GM12878 (cell line): Measurements from ENCODE around the gene SRP68. TPM values are rescaled to one million over a fixed set of nuclear protein-coding genes. Genes with fewer than 3 reads are reported as not detected.

Experiments
- ATAC-seq: fragments of 200-7000 bp; cut with Tn5 transposase; 3 replicates; pipeline ENCODE4 v1.9.1; 2020; ENCODE audit warnings: mild to moderate bottlenecking, moderate library complexity
- BruUV-seq: library from RNA; stranded (reverse); fragments of 400-500 nt; replicated peaks from 2 replicates; lab custom pipeline; 2021; lab: Mats Ljungman, UMichigan
- CTCF ChIA-PET: fragments of 300-600 bp; sonication (Branson Sonifier 250); formaldehyde crosslinking; extraction: SDS; loops from one replicate; lab custom pipeline; 2021; ENCODE audit warnings: inconsistent platforms; lab: Yijun Ruan, JAX
- POLR2A ChIA-PET: fragments of 350-600 bp; formaldehyde crosslinking; extraction: SDS; loops from one replicate; lab custom pipeline; 2021; ENCODE audit warnings: inconsistent platforms; lab: Charles Lee
- RAD21 ChIA-PET: fragments of 300-600 bp; sonication (Branson Sonifier 250); formaldehyde crosslinking; loops from one replicate; lab custom pipeline; 2023; ENCODE audit warnings: antibody characterized with exemption; ENCODE audit not compliant: unreplicated experiment; lab: Charles Lee
- SMC1A ChIA-PET: fragments of 300-600 bp; sonication (Branson Sonifier 250); formaldehyde crosslinking; loops from one replicate; lab custom pipeline; 2023; ENCODE audit not compliant: unreplicated experiment, uncharacterized antibody; lab: Charles Lee
- DNase-seq: peaks from one replicate; pipeline ENCODE4 v3.0.0-alpha.2; 2011; ENCODE audit warnings: low read depth, low spot score
- FAIRE-seq: peaks from 3 replicates; lab custom pipeline; 2011; peaks lifted over from hg19 to GRCh38; lab: Jason Lieb, UNC
- H2AFZ ChIP-seq: 2 replicates; pipeline ENCODE4 v1.6.0; 2011; ENCODE audit warnings: low read depth, low read length, control low read depth; ENCODE audit not compliant: control insufficient read depth
- H3K27ac ChIP-seq: 2 replicates; pipeline ENCODE4 v1.5.1; 2011; ENCODE audit warnings: control low read depth; ENCODE audit not compliant: control insufficient read depth, insufficient read depth
- H3K27me3 ChIP-seq, 2 experiments: replicated peaks in 1 of 2; 2 replicates each; pipeline versions ENCODE4 v1.6.0 to v1.6.1; 2011; ENCODE audit warnings: low read length in 1 of 2; ENCODE audit not compliant: control insufficient read depth in 2 of 2, insufficient read depth in 2 of 2
- H3K36me3 ChIP-seq, 2 experiments: 2 replicates each; pipeline ENCODE4 v1.5.1; 2011; ENCODE audit warnings: low read length in 1 of 2; ENCODE audit not compliant: control insufficient read depth in 2 of 2, insufficient read depth in 2 of 2
- H3K4me1 ChIP-seq: 2 replicates; pipeline ENCODE4 v1.6.1; 2011; ENCODE audit warnings: mild to moderate bottlenecking, low read length, moderate library complexity, mixed read lengths; ENCODE audit not compliant: control insufficient read depth, insufficient read depth
- H3K4me2 ChIP-seq: 2 replicates; pipeline ENCODE4 v1.6.0; 2011; ENCODE audit warnings: control low read depth; ENCODE audit not compliant: control insufficient read depth, insufficient read depth
- H3K4me3 ChIP-seq: fragments of 200-600 bp; sonication (generic); 2 replicates; pipeline ENCODE4 v1.5.1; 2016
- H3K79me2 ChIP-seq: 2 replicates; pipeline ENCODE4 v1.6.0; 2011; ENCODE audit warnings: low read length; ENCODE audit not compliant: control insufficient read depth, insufficient read depth
- H3K9ac ChIP-seq: 2 replicates; pipeline ENCODE4 v1.8.0; 2011; ENCODE audit warnings: low read length, control low read depth, mixed read lengths; ENCODE audit not compliant: control insufficient read depth, insufficient read depth
- H3K9me3 ChIP-seq: replicated peaks from 3 replicates; pipeline ENCODE4 v1.5.1; 2011; ENCODE audit warnings: mild to moderate bottlenecking, low read length; ENCODE audit not compliant: control insufficient read depth, insufficient read depth
- H4K20me1 ChIP-seq: 2 replicates; pipeline ENCODE4 v1.6.0; 2011; ENCODE audit not compliant: control insufficient read depth, insufficient read depth
- BHLHE40 ChIP-seq, 2 experiments: fragments of 450-650 bp in 1 of 2; IDR thresholded peaks; 2 replicates each; pipeline ENCODE4 v1.6.1; 2011 to 2017; ENCODE audit warnings: low read depth in 2 of 2, borderline replicate concordance in 1 of 2, improper control_type of control experiment in 1 of 2, low read length in 1 of 2, mild to moderate bottlenecking in 1 of 2
- CEBPB ChIP-seq, 2 experiments: fragments of 150-350 bp in 1 of 2; IDR thresholded peaks; 2 replicates each; pipeline ENCODE4 v1.6.1; 2012 to 2014; ENCODE audit warnings: low read depth in 2 of 2, low read length in 2 of 2, borderline replicate concordance in 1 of 2, inconsistent platforms in 1 of 2
- IKZF1 ChIP-seq: fragments of 450-650 bp; conservative IDR thresholded peaks from 2 replicates; pipeline ENCODE4 v1.6.1; 2017; ENCODE audit warnings: antibody characterized with exemption, mild to moderate bottlenecking
- KDM1A ChIP-seq: fragments of 200-600 bp; sonication (generic); IDR thresholded peaks from 2 replicates; pipeline ENCODE4 v1.6.1; 2016; ENCODE audit warnings: borderline replicate concordance
- MYC ChIP-seq: IDR thresholded peaks from 2 replicates; pipeline ENCODE4 v1.6.1; 2011; ENCODE audit warnings: mild to moderate bottlenecking, low read length, moderate library complexity, inconsistent platforms; ENCODE audit not compliant: insufficient read depth, insufficient replicate concordance, insufficient read length, severe bottlenecking
- NFYB ChIP-seq: IDR thresholded peaks from 2 replicates; pipeline ENCODE4 v1.6.1; 2011; ENCODE audit warnings: low read depth, mild to moderate bottlenecking, low read length, improper control_type of control experiment, moderate library complexity; ENCODE audit not compliant: insufficient read depth
- NR2F1 ChIP-seq: fragments of 450-650 bp; conservative IDR thresholded peaks from 2 replicates; pipeline ENCODE4 v1.6.1; 2017; ENCODE audit warnings: mild to moderate bottlenecking
- RAD21 ChIP-seq: IDR thresholded peaks from 2 replicates; pipeline ENCODE4 v1.6.1; 2011; ENCODE audit warnings: mild to moderate bottlenecking, low read depth, low read length, moderate library complexity; ENCODE audit not compliant: insufficient read depth
- RB1 ChIP-seq: fragments of 450-650 bp; formaldehyde crosslinking; IDR thresholded peaks from 2 replicates; pipeline ENCODE4 v1.6.1; 2017; ENCODE audit warnings: mild to moderate bottlenecking, borderline replicate concordance
- RUNX3 ChIP-seq: IDR thresholded peaks from 2 replicates; pipeline ENCODE4 v1.6.1; 2012; ENCODE audit warnings: low read length, inconsistent platforms
- SIX5 ChIP-seq: IDR thresholded peaks from 2 replicates; pipeline ENCODE4 v1.6.1; 2011; ENCODE audit warnings: mild to moderate bottlenecking, low read depth, low read length, moderate library complexity; ENCODE audit not compliant: severe bottlenecking
- SPI1 ChIP-seq: IDR thresholded peaks from 2 replicates; pipeline ENCODE4 v1.6.1; 2011; ENCODE audit warnings: low read depth, mild to moderate bottlenecking, low read length, moderate library complexity, borderline replicate concordance; ENCODE audit not compliant: insufficient read depth
- STAT1 ChIP-seq: fragments of 450-650 bp; conservative IDR thresholded peaks from 2 replicates; pipeline ENCODE4 v1.6.1; 2014; ENCODE audit warnings: antibody characterized with exemption, mild to moderate bottlenecking
- YBX1 ChIP-seq: fragments of 450-650 bp; IDR thresholded peaks from 2 replicates; pipeline ENCODE4 v1.6.1; 2016; ENCODE audit warnings: antibody characterized with exemption
- WGBS: methylation state at CpG from one replicate; pipeline ENCODE4 v1.1.6; 2016; ENCODE audit warnings: low lambda C conversion rate; ENCODE audit not compliant: insufficient replicate concordance, insufficient coverage; ENCODE audit errors: missing lambda C conversion rate; 5-methylcytosine and 5-hydroxymethylcytosine counted together
- in situ Hi-C: fragments of 300-500 bp; cut with MboI; formaldehyde crosslinking; loops from 9 replicates; pipeline ENCODE4 v1.14.3; 2018; ENCODE audit warnings: mixed read lengths
- intact Hi-C: fragments of 100-400 bp; cut with micrococcal nuclease; formaldehyde crosslinking; loops from one replicate; pipeline ENCODE4 v1.14.2; 2022; ENCODE audit not compliant: unreplicated experiment
- polyA plus RNA-seq, 11 experiments: library from polyadenylated mRNA; depleted of rRNA in 4 of 11; unstranded in 6 of 11; stranded (reverse) in 5 of 11; fragments of >200 nt; fragmentation: Nextera tagmentation in 4 of 11; fragmentation: Illumina TruSeq in 1 of 11; extraction: Ambion mirVana in 4 of 11; extraction: Trizol in 1 of 11; gene quantifications; 1 replicate in 1 of 11; 2 replicates in 10 of 11; pipeline versions ENCODE4 v1.2.1 to v1.2.3, GENCODE V29; 2011 to 2016; ENCODE audit warnings: inconsistent platforms in 2 of 11, missing spikeins in 2 of 11, low read depth in 1 of 11
- total RNA-seq, 4 experiments: library from RNA; depleted of rRNA in 3 of 4; stranded (reverse); fragments of >200 nt in 3 of 4; fragmentation: Illumina TruSeq in 1 of 4; extraction: Trizol in 1 of 4; gene quantifications; 2 replicates each; pipeline versions ENCODE4 v1.2.1 to v1.2.3, GENCODE V29; 2013 to 2021

Gene SRP68
- total and polyA plus RNA-seq, 10 of the 15 experiments (the other 5 are each of a cell fraction or from before 2014, with no cell fraction given) = 24.7 to 89.7 (median 62.7) TPM

- Histone ChIP-seq H3K9ac (no peak overlapping the region), H3K4me1 (peaks cover 3% of the 10 kb centered on the region; the same call in 1 of the 2 replicates), H4K20me1 (no peaks in the 10 kb centered on the region), H3K4me3 (no peak overlapping the region), H3K4me2 (no peak overlapping the region), H3K27me3 (no peaks in the 10 kb centered on the region), H3K9me3 (no peaks in the 10 kb centered on the region), H3K27ac (no peak overlapping the region), H3K79me2 (peaks cover 4% of the 10 kb centered on the region), H2AFZ (no peak overlapping the region), H3K36me3 (peaks cover 9 to 28% of the 10 kb centered on the region in 2 experiments)
- 98% methylated on average over 4 of the region's 4 CpGs for WGBS
- no peak for TF ChIP-seq RAD21
- TF ChIP-seq YBX1 = no peak
- no peak for TF ChIP-seq IKZF1
- no peak for TF ChIP-seq SIX5
- TF ChIP-seq NR2F1 = no peak
- no peak for TF ChIP-seq SPI1
- no peak for TF ChIP-seq MYC
- no peak for TF ChIP-seq RUNX3
- TF ChIP-seq CEBPB (IDR thresholded peaks at IDR 0.05; ENCODE audit: borderline replicate concordance in 1 of 2, low read depth in 2 of 2, low read length in 2 of 2) = no peak
- TF ChIP-seq KDM1A = no peak
- no peak for TF ChIP-seq BHLHE40 (IDR thresholded peaks at IDR 0.05; ENCODE audit: borderline replicate concordance in 1 of 2, low read depth in 2 of 2, low read length in 1 of 2)
- no peak for TF ChIP-seq NFYB
- no peak for TF ChIP-seq STAT1
- no peak for TF ChIP-seq RB1
- CTCF ChIA-PET = interaction anchor here (0.6 to 1.5 kb wide), 3 partner anchors 13 to 393 kb away, joined by 3 to 5 read pairs (median 3); no protein-coding TSS in a partner anchor
- FAIRE-seq (no peak), ATAC-seq (no peak), DNase-seq (no peak)
- RAD21 ChIA-PET = no interaction called here
- in situ Hi-C loops = no loop called here
- SMC1A ChIA-PET = no interaction called here
- intact Hi-C loops = no loop called here
- no TSS peak for BruUV-seq
- POLR2A ChIA-PET = interaction anchor here (0.5 kb wide), 1 partner anchor 68 kb away, joined by 4 read pairs; no protein-coding TSS in a partner anchor
Observed at GRCh38 chr17:76065775-76066174, 6.5 kb downstream of the SRP68 start.
